Muscle of back (tissue), 13 donors: ENCODE data around the gene CHORDC1. TPM values are rescaled to one million over a fixed set of nuclear protein-coding genes. Genes with fewer than 3 reads are reported as not detected.
"Not testable (repeated sequence)": the region's sequence is repeated elsewhere in the genome, so short reads cannot be mapped to it uniquely, and the experiment has no call there.

Source experiments
- DNase-seq, 3 donors: peaks; one replicate each; pipeline versions ENCODE4 v3.0.0 to v3.0.0-alpha.2; 2013
- long read RNA-seq, 9 donors: transcript quantifications; one replicate each; lab custom pipeline, GENCODE V29; 2026
- polyA plus RNA-seq, 10 donors: library from polyadenylated mRNA; unstranded; fragments of 120-200 nt; gene quantifications; one replicate each; pipeline ENCODE4 v1.2.1, GENCODE V29; 2013; ENCODE audit not compliant: insufficient read length in 10 of 10

CHORDC1 gene
- polyA plus RNA-seq = 10 to 100 TPM; 28.1 to 46.9 (median 41.2) TPM
- long read RNA-seq, donor 1, full-length matches to known transcripts = 4 of 4 reads
- long read RNA-seq, donor 1, partial matches to known transcripts = 0 of 4 reads
- long read RNA-seq, donor 1, other reads (novel, unspliced or antisense) = 0 of 4 reads
- long read RNA-seq, donor 2, full-length matches to known transcripts = 4 of 4 reads
- long read RNA-seq, donor 2, partial matches to known transcripts = 0 of 4 reads
- long read RNA-seq, donor 2, other reads (novel, unspliced or antisense) = 0 of 4 reads
- long read RNA-seq, donor 3 = 0 reads
- long read RNA-seq, donor 4, partial matches to known transcripts = 0 of 1 reads
- long read RNA-seq, donor 4, other reads (novel, unspliced or antisense) = 0 of 1 reads
- long read RNA-seq, donor 5, full-length matches to known transcripts = 2 of 10 reads
- long read RNA-seq, donor 5, partial matches to known transcripts = 8 of 10 reads
- long read RNA-seq, donor 5, other reads (novel, unspliced or antisense) = 0 of 10 reads
- long read RNA-seq, donor 6, full-length matches to known transcripts = 4 of 10 reads
- long read RNA-seq, donor 6, partial matches to known transcripts = 6 of 10 reads
- long read RNA-seq, donor 6, other reads (novel, unspliced or antisense) = 0 of 10 reads
- long read RNA-seq, donor 7, partial matches to known transcripts = 9 of 13 reads
- long read RNA-seq, donor 7, other reads (novel, unspliced or antisense) = 0 of 13 reads
- long read RNA-seq, donor 8, partial matches to known transcripts = 6 of 8 reads
- long read RNA-seq, donor 8, other reads (novel, unspliced or antisense) = 0 of 8 reads
- long read RNA-seq, donor 9, partial matches to known transcripts = 0 of 1 reads
- long read RNA-seq, donor 9, other reads (novel, unspliced or antisense) = 0 of 1 reads

- peak; percentile 89 to 95 (median 92) for DNase-seq
These were observed at the start of gene CHORDC1 for GRCh38 chr11:90222459-90223247. TSS of gene CHORDC1 (minus strand) at chr11:90223049. CDS start at chr11:90222954, 95 bp downstream.

DNA sequence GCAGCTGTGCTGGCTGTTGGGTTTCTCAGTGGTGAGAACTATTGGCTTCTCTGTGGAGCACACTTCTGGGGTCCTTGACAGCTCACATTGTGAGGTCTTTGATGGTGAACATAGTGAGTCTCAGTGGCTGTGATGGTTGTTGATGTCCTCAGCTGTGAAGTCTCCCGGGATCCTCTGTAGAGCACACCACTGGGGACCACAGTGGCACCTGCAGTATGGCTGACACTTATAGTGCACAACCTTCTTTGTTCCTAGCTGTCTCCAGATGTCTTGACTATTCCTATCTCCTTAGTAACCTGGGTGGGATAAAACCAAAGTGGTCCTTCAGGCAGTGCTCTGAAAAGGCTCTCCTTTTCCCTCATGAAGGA, 34.3 kb upstream of the CHORDC1 start:
- no peak for DNase-seq

DNA sequence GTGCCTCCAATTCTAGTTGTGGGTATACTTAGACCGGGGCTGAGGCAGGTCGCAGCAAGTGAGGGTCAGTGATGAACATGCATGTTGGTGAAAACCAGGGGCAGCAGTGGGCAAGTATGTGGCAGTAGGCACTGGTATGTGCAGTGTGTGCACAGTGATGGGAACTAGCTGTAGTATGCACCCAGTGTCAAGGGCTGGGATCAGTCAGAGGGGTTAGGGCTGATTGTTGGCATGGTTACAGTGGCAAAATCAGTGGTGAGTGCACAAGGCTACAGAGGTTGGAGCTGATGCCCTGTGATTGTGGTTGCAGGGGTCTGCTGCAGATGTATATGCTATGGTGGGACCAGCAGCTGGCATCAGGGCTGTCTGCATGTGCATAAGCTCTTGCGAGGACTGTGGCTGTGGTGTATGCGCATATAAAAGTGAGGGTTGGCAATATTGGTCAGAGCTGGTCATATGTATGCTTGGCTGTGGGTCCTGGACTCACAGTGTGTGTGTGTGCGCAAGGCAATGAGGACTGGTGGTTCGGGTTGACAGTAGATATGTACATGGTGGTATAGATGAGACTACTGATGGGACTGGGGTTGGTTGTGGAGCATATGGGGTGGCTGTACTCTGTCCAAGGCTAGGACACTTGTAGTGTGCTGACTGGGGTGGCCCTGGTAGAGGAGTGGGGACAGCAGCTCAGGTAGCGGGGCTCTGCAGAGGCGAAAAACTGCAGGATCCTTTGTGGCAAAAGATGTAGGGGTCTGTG, 33.7 kb upstream of the CHORDC1 start:
- DNase-seq = no peak

DNA sequence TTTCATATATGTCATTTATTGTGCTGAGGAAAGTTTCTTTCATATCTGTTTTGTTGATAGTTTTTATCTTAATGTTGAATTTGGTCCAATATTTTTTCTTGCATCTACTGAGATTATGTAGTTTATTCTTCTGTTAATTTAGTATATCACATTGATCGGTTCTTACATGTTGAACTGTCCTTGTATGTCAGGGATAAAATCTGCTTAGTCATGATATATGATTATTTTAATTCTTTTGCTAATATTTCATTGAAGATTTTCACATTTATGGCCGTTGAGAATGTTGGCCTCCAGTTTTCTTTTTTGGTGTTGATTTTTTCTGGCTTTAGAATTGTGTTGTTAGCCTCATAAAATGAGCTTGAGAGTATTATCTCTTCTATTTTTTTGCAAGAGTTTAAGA, 31.2 kb upstream of the CHORDC1 start:
- no peak for DNase-seq

DNA sequence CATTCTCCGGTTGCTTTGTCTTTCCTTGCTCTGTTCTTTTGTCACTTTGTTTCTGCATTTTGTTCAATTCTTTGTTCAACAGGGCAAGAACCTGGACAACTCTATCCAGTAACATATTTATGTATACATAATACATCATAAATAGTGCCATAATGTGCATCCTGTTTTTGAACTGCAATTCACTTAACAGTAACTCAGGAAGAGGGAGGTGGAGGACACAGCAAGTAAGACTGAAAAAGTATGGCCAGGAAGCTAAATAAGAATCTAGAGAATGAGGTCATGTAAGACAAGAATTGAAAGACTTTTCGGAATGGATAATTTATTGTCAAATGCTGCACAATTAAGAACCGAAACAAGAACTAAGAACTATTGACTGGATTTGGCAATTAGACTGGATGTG, 29.2 kb upstream of the CHORDC1 start:
- DNase-seq = no peak

- DNase-seq = no peak
These were observed 28.8 kb upstream of the CHORDC1 start for GRCh38 chr11:90251599-90251998.

DNA sequence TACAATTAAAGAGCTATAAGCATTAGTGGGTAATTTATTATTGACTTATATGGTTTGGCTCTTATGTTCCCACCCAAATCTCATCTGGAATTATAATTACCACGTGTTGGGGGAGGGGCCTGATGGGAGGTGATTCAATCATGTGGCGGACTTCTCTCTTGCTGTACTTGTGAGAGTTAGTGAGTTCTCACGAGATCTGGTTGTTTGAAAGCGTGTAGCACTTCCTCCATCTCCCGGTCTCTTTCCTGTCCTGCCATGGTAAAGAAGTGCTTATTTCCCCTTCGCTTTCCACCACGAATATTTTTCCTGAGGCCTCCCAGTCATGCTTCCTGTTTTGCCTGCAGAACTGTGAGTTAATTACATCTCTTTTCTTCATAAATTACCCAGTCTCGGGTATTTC, 28.1 kb upstream of the CHORDC1 start:
- DNase-seq = no peak

DNA sequence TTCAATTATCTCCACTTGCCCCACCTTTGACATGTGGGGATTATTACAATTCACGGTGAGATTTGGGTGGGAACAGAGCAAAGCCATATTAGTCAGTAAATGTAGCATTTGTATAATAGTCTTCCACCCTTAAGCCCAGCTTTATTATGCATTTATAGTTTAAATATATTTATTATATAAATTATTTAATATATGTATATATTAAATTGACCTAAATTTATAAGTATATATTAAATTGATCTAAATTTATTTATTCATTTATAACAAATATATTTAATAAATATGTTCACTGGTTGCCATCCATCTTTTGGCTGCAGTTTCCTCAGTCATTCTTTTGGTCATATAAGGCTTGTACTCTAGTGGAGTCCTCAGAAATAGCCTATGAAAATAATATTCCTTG, 23.6 kb upstream of the CHORDC1 start:
- DNase-seq = no peak

GRCh38 chr11:90243534-90243933, 20.7 kb upstream of the CHORDC1 start:
- no peak for DNase-seq

GRCh38 chr11:90242894-90243416, 20.1 kb upstream of the CHORDC1 start:
- no peak for DNase-seq

- DNase-seq = no peak
These were observed 18.6 kb upstream of the CHORDC1 start for GRCh38 chr11:90241414-90241813.

DNA sequence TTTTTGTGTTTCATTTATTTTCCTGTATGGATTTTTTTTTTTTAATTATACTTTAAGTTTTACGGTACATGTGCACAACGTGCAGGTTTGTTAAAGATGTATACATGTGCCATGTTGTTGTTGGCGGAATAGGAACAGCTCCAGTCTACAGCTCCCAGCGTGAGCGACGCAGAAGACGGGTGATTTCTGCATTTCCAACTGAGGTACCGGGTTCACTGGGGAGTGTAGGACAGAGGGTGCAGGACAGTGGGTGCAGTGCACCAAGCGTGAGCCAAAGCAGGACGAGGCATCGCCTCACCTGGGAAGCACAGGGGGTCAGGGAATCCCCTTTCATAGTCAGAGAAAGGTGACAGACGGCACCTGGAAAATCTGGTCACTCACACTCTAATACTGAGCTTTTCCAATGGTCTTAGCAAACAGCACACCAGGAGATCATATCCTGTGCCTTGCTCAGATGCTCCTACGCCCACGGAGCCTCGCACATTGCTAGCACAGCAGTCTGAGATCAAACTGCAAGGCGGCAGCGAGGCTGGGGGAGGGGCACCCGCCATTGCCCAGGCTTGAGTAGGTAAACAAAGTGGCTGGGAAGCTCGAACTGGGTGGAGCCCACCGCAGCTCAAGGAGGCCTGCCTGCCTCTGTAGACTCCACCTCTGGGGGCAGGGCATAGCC, 17.3 kb upstream of the CHORDC1 start:
- DNase-seq = not testable (repeated sequence)

- DNase-seq = no peak
These were observed 14.2 kb upstream of the CHORDC1 start for GRCh38 chr11:90237004-90237403.

DNA sequence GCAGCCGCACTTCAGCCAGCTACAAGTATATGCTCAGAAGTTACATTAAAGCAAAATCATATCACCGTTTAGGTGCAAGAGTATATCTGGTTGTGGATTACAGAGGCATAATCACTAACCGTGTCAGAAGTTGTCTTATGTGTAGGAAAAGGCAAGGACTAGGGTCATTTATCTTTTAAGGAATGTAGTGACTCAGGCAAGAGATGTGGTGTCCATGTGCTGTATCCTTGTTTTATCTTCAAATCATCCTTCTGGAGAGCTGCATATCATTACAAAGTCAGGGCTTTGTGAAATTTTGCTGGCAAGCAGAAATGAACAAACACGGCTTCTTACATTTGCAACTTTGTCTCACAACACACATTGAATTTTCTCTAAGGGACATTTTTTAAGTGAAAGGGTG, 12.7 kb upstream of the CHORDC1 start:
- DNase-seq = no peak

DNA sequence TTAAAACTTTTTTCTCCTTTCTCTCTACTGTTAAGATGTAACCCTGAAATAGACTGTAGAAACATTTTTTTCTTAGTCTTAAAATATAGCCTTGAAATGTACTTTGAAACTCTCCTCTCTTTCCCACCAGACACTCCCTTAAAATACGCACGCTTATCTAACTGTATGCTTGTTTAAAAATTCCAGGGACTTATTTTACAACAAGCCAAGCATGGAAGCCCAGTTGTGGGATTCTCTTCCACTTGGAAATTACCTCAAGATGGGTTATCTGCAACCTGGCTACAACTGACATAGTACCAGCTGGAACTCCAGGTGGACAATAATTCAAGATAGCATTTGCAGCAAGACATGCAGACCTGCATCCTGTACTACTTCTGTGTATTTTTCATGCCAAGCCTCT, 12.1 kb upstream of the CHORDC1 start:
- no peak for DNase-seq

GRCh38 chr11:90229791-90230190, 6.9 kb upstream of the CHORDC1 start:
- DNase-seq = no peak

GRCh38 chr11:90228056-90228455, 5.2 kb upstream of the CHORDC1 start:
- DNase-seq = no peak

DNA sequence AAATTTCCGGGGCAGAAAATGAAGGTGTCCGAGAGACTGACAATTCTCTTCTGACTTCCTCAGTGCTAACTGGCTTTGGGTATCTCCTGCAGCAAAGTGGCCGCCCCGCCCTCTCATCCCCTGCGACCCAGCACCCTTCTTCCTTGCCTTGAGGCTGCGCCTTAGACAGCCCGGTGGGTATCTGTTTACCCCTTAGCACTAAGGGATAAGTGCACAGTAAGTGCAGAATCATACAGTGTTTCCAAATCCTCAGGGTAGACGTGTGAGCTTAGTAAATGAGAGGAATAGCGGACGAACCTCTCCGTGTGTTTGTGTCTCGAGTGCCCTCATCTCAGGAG, 368 bp upstream of the CHORDC1 start:
- DNase-seq = no peak

DNA sequence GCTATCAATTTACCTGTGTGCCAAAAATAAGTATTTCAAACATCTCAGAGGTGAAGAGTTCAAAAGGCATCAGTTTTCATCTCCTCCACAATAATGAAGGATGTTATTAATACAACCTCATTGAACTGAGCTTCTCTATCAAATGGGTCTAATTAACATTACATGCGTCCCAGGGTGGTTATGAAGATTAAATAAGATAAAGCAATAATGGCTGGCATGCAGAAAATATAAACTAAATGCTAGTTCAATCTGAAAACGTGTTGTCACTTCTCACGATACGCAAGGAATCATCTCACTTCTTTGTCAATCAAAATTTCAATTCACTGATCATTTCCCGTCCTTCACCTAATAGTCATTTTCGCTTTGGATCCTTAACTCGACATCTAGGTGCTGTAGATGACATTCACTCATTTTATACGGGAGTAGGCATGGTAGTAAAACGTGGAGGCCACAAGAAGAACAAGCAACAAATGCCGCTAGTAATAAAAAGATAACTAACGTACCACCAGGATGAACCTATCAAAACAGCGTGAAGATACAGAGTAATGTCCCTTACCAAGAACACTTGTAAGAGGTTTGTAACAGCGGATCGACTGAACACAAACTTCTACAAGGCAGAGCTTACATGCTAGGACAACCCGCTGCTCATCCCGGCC, 918 bp downstream of the CHORDC1 start:
- DNase-seq = no peak

DNA sequence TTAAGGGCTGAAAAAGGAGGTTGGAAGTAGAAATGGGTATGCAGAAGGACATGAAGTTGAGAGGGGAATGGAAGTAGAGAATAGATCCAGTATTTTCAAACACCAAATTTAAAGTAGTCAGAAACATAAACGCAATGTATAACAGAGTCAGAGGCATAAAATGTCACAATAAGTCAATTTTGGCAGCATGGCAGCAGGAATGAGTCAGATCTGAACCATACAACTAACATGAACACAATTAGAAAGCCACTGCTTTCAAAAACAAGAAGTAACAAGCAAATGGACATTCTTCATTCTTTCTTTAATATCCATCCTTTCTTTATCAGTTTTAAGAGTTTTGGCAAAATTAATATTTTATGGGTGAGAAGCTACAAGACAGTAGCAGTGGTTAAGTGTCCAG, 2.5 kb downstream of the CHORDC1 start:
- DNase-seq = peak in 1 of 3 donors; percentile 10
